GM12878 (cell line): ENCODE data around the gene GJA5. TPM values are rescaled to one million over a fixed set of nuclear protein-coding genes. Genes with fewer than 3 reads are reported as not detected.

Source experiments
- ATAC-seq: fragments of 200-7000 bp; cut with Tn5 transposase; 3 replicates; pipeline ENCODE4 v1.9.1; 2020; ENCODE audit warnings: mild to moderate bottlenecking, moderate library complexity
- BruUV-seq: library from RNA; stranded (reverse); fragments of 400-500 nt; replicated peaks from 2 replicates; lab custom pipeline; 2021; lab: Mats Ljungman, UMichigan
- CTCF ChIA-PET: fragments of 300-600 bp; sonication (Branson Sonifier 250); formaldehyde crosslinking; extraction: SDS; loops from one replicate; lab custom pipeline; 2021; ENCODE audit warnings: inconsistent platforms; lab: Yijun Ruan, JAX
- POLR2A ChIA-PET: fragments of 350-600 bp; formaldehyde crosslinking; extraction: SDS; loops from one replicate; lab custom pipeline; 2021; ENCODE audit warnings: inconsistent platforms; lab: Charles Lee
- RAD21 ChIA-PET: fragments of 300-600 bp; sonication (Branson Sonifier 250); formaldehyde crosslinking; loops from one replicate; lab custom pipeline; 2023; ENCODE audit warnings: antibody characterized with exemption; ENCODE audit not compliant: unreplicated experiment; lab: Charles Lee
- SMC1A ChIA-PET: fragments of 300-600 bp; sonication (Branson Sonifier 250); formaldehyde crosslinking; loops from one replicate; lab custom pipeline; 2023; ENCODE audit not compliant: unreplicated experiment, uncharacterized antibody; lab: Charles Lee
- DNase-seq: peaks from one replicate; pipeline ENCODE4 v3.0.0-alpha.2; 2011; ENCODE audit warnings: low read depth, low spot score
- FAIRE-seq: peaks from 3 replicates; lab custom pipeline; 2011; peaks lifted over from hg19 to GRCh38; lab: Jason Lieb, UNC
- H2AFZ ChIP-seq: 2 replicates; pipeline ENCODE4 v1.6.0; 2011; ENCODE audit warnings: low read depth, low read length, control low read depth; ENCODE audit not compliant: control insufficient read depth
- H3K27ac ChIP-seq: 2 replicates; pipeline ENCODE4 v1.5.1; 2011; ENCODE audit warnings: control low read depth; ENCODE audit not compliant: control insufficient read depth, insufficient read depth
- H3K27me3 ChIP-seq, 2 experiments: replicated peaks in 1 of 2; 2 replicates each; pipeline versions ENCODE4 v1.6.0 to v1.6.1; 2011; ENCODE audit warnings: low read length in 1 of 2; ENCODE audit not compliant: control insufficient read depth in 2 of 2, insufficient read depth in 2 of 2
- H3K36me3 ChIP-seq, 2 experiments: 2 replicates each; pipeline ENCODE4 v1.5.1; 2011; ENCODE audit warnings: low read length in 1 of 2; ENCODE audit not compliant: control insufficient read depth in 2 of 2, insufficient read depth in 2 of 2
- H3K4me1 ChIP-seq: 2 replicates; pipeline ENCODE4 v1.6.1; 2011; ENCODE audit warnings: mild to moderate bottlenecking, low read length, moderate library complexity, mixed read lengths; ENCODE audit not compliant: control insufficient read depth, insufficient read depth
- H3K4me2 ChIP-seq: 2 replicates; pipeline ENCODE4 v1.6.0; 2011; ENCODE audit warnings: control low read depth; ENCODE audit not compliant: control insufficient read depth, insufficient read depth
- H3K4me3 ChIP-seq: fragments of 200-600 bp; sonication (generic); 2 replicates; pipeline ENCODE4 v1.5.1; 2016
- H3K79me2 ChIP-seq: 2 replicates; pipeline ENCODE4 v1.6.0; 2011; ENCODE audit warnings: low read length; ENCODE audit not compliant: control insufficient read depth, insufficient read depth
- H3K9ac ChIP-seq: 2 replicates; pipeline ENCODE4 v1.8.0; 2011; ENCODE audit warnings: low read length, control low read depth, mixed read lengths; ENCODE audit not compliant: control insufficient read depth, insufficient read depth
- H3K9me3 ChIP-seq: replicated peaks from 3 replicates; pipeline ENCODE4 v1.5.1; 2011; ENCODE audit warnings: mild to moderate bottlenecking, low read length; ENCODE audit not compliant: control insufficient read depth, insufficient read depth
- H4K20me1 ChIP-seq: 2 replicates; pipeline ENCODE4 v1.6.0; 2011; ENCODE audit not compliant: control insufficient read depth, insufficient read depth
- ASH2L ChIP-seq: fragments of 300-600, 200-600 bp; sonication (generic); IDR thresholded peaks from 2 replicates; pipeline ENCODE4 v1.6.1; 2017; ENCODE audit warnings: low read depth, mild to moderate bottlenecking, borderline replicate concordance
- BCL11A ChIP-seq: IDR thresholded peaks from 2 replicates; pipeline ENCODE4 v1.6.1; 2011; ENCODE audit warnings: low read depth, low read length
- HDGF ChIP-seq: fragments of 450-650 bp; IDR thresholded peaks from 2 replicates; pipeline ENCODE4 v1.6.1; 2016; ENCODE audit warnings: antibody characterized with exemption
- NRF1 ChIP-seq: conservative IDR thresholded peaks from 2 replicates; pipeline ENCODE4 v1.6.1; 2011; ENCODE audit warnings: mild to moderate bottlenecking, low read depth, low read length, improper control_type of control experiment
- WGBS: methylation state at CpG from one replicate; pipeline ENCODE4 v1.1.6; 2016; ENCODE audit warnings: low lambda C conversion rate; ENCODE audit not compliant: insufficient replicate concordance, insufficient coverage; ENCODE audit errors: missing lambda C conversion rate; 5-methylcytosine and 5-hydroxymethylcytosine counted together
- in situ Hi-C: fragments of 300-500 bp; cut with MboI; formaldehyde crosslinking; loops from 9 replicates; pipeline ENCODE4 v1.14.3; 2018; ENCODE audit warnings: mixed read lengths
- intact Hi-C: fragments of 100-400 bp; cut with micrococcal nuclease; formaldehyde crosslinking; loops from one replicate; pipeline ENCODE4 v1.14.2; 2022; ENCODE audit not compliant: unreplicated experiment
- polyA plus RNA-seq, 11 experiments: library from polyadenylated mRNA; depleted of rRNA in 4 of 11; unstranded in 6 of 11; stranded (reverse) in 5 of 11; fragments of >200 nt; fragmentation: Nextera tagmentation in 4 of 11; fragmentation: Illumina TruSeq in 1 of 11; extraction: Ambion mirVana in 4 of 11; extraction: Trizol in 1 of 11; gene quantifications; 1 replicate in 1 of 11; 2 replicates in 10 of 11; pipeline versions ENCODE4 v1.2.1 to v1.2.3, GENCODE V29; 2011 to 2016; ENCODE audit warnings: inconsistent platforms in 2 of 11, missing spikeins in 2 of 11, low read depth in 1 of 11
- total RNA-seq, 4 experiments: library from RNA; depleted of rRNA in 3 of 4; stranded (reverse); fragments of >200 nt in 3 of 4; fragmentation: Illumina TruSeq in 1 of 4; extraction: Trizol in 1 of 4; gene quantifications; 2 replicates each; pipeline versions ENCODE4 v1.2.1 to v1.2.3, GENCODE V29; 2013 to 2021
- TF ChIP-seq, protein P1 (sequence below): fragments of 450-650 bp; IDR thresholded peaks from 2 replicates; pipeline ENCODE4 v1.6.1; 2017; ENCODE audit warnings: mild to moderate bottlenecking, low read depth, inconsistent platforms; ENCODE audit not compliant: poor library complexity, severe bottlenecking

The GJA5 gene
- total and polyA plus RNA-seq, 10 of the 15 experiments (the other 5 are each of a cell fraction or from before 2014, with no cell fraction given), result not detected

DNA sequence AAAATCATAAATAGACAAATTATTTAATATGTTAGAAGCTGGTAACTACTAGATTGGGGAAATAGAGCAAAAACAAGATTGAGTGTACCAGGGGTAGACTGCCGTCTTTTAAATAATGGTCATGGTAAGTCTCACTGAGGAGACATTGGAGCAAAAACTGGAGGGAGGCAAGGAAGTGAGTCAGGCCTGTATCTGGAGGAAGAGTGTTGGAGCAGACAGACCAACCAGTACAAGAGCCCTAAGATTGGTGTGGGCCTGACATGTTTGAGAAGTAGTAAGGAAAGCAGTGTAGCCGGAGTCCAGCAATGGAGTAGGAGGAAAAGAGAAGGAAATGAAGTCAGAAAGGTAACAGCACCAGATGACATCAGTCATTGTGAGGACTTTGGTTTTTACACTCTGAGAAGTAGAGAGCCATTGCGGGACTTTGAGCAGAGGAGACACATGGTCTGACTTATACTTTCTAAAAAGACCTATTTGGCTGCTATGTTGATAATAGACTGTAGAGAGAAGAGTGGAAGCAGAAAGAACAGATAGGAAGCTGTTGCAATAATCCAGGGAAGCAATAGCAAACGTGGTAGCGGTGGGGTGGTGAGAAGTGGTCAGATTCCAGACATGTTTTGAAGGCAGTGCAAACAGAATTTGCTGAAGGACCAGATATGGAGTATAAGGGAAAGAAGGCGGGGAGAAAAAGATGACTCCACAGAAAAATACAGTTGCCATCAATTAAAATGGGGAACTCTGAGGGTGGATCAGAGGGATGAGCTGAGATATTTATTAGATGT is 44.7 kb upstream of the GJA5 start:
- no peaks in the 10 kb centered on the region for H3K4me1 ChIP-seq
- POLR2A ChIA-PET, result no interaction called here
- no peaks in the 10 kb centered on the region for H3K9me3 ChIP-seq
- RAD21 ChIA-PET, result no interaction called here
- no peaks in the 10 kb centered on the region for H4K20me1 ChIP-seq
- CTCF ChIA-PET, result no interaction called here
- H3K9ac ChIP-seq, result no peak overlapping the region
- TF ChIP-seq NRF1, result no peak
- no peak for TF ChIP-seq ASH2L
- TF ChIP-seq HDGF, result no peak
- TF ChIP-seq, protein P1, sequence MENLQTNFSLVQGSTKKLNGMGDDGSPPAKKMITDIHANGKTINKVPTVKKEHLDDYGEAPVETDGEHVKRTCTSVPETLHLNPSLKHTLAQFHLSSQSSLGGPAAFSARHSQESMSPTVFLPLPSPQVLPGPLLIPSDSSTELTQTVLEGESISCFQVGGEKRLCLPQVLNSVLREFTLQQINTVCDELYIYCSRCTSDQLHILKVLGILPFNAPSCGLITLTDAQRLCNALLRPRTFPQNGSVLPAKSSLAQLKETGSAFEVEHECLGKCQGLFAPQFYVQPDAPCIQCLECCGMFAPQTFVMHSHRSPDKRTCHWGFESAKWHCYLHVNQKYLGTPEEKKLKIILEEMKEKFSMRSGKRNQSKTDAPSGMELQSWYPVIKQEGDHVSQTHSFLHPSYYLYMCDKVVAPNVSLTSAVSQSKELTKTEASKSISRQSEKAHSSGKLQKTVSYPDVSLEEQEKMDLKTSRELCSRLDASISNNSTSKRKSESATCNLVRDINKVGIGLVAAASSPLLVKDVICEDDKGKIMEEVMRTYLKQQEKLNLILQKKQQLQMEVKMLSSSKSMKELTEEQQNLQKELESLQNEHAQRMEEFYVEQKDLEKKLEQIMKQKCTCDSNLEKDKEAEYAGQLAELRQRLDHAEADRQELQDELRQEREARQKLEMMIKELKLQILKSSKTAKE, result no peak
- no peak for TF ChIP-seq BCL11A
- no peak overlapping the region for H3K27ac ChIP-seq
- H3K27me3 ChIP-seq, result peaks cover 0 to 4% of the 10 kb centered on the region in 2 experiments; a peak in 2 of 4 replicates
- SMC1A ChIA-PET, result no interaction called here
- H3K36me3 ChIP-seq, result no peaks in the 10 kb centered on the region
- H2AFZ ChIP-seq, result no peak overlapping the region
- no peak for ATAC-seq
- no peaks in the 10 kb centered on the region for H3K79me2 ChIP-seq
- H3K4me2 ChIP-seq, result no peak overlapping the region
- no peak overlapping the region for H3K4me3 ChIP-seq
- 40% methylated on average over 6 of the region's 6 CpGs for WGBS
- FAIRE-seq, result no peak
- in situ Hi-C loops (no loop called here), intact Hi-C loops (no loop called here)
- BruUV-seq, result no TSS peak
- no peak for DNase-seq
